B cell (primary cell): ENCODE measurements around the gene SLC6A20. TPM values are rescaled to one million over a fixed set of nuclear protein-coding genes. Genes with fewer than 3 reads are reported as not detected.

Experiments
- ATAC-seq: fragments of 200-7000 bp; cut with Tn5 transposase; one replicate; pipeline ENCODE4 v1.10.0; 2021; ENCODE audit warnings: low read depth, mild to moderate bottlenecking, moderate number of reproducible peaks, moderate library complexity
- CTCF ChIA-PET: fragments of 350-600 bp; sonication (Branson Sonifier 250); formaldehyde crosslinking; loops from one replicate; lab custom pipeline; 2021; ENCODE audit warnings: antibody characterized with exemption, inconsistent platforms; lab: Charles Lee
- POLR2A ChIA-PET: fragments of 350-600 bp; sonication (Branson Sonifier 250); formaldehyde crosslinking; loops from one replicate; lab custom pipeline; 2021; ENCODE audit warnings: antibody characterized with exemption; lab: Charles Lee
- DNase-seq: peaks from one replicate; pipeline ENCODE4 v3.0.0; 2013
- H2AFZ ChIP-seq: 2 replicates; pipeline ENCODE4 v1.6.1; 2012; ENCODE audit warnings: mild to moderate bottlenecking, low read depth, low read length; ENCODE audit not compliant: insufficient read depth, poor library complexity, severe bottlenecking
- H3K27ac ChIP-seq, 2 donors: 1 replicate in 1 of 2; 2 replicates in 1 of 2; pipeline ENCODE4 v1.5.1; 2012 to 2013; ENCODE audit warnings: low read length in 2 of 2, mild to moderate bottlenecking in 2 of 2, moderate library complexity in 1 of 2
- H3K27me3 ChIP-seq, 4 experiments: fragments of 200-600 bp in 1 of 4; sonication (generic) in 1 of 4; replicated peaks in 1 of 4; 1 replicate in 2 of 4; 2 replicates in 2 of 4; pipeline versions ENCODE4 v1.6.1 to v1.7.0; 2013 to 2016; ENCODE audit warnings: low read length in 3 of 4, mild to moderate bottlenecking in 2 of 4, mixed read lengths in 1 of 4, moderate library complexity in 1 of 4; ENCODE audit not compliant: insufficient read depth in 4 of 4, control insufficient read depth in 3 of 4; ENCODE audit errors: control extremely low read depth in 1 of 4
- H3K36me3 ChIP-seq, 2 experiments: replicated peaks in 1 of 2; 1 replicate in 1 of 2; 2 replicates in 1 of 2; pipeline versions ENCODE4 v1.6.1 to v1.7.1; 2013; ENCODE audit warnings: low read length in 1 of 2; ENCODE audit not compliant: insufficient read depth in 2 of 2, control insufficient read depth in 1 of 2; ENCODE audit errors: control extremely low read depth in 1 of 2, extremely low read depth in 1 of 2
- H3K4me1 ChIP-seq, 2 donors: fragments of 200-600 bp in 1 of 2; sonication (generic) in 1 of 2; 1 replicate in 1 of 2; 2 replicates in 1 of 2; pipeline versions ENCODE4 v1.5.1 to v1.6.1; 2013 to 2017; ENCODE audit warnings: low read length in 2 of 2; ENCODE audit not compliant: control insufficient read depth in 2 of 2, insufficient read depth in 2 of 2
- H3K4me2 ChIP-seq: replicated peaks from 2 replicates; pipeline ENCODE3; 2012; ENCODE audit warnings: mild to moderate bottlenecking, low read depth, low read length; ENCODE audit not compliant: poor library complexity, severe bottlenecking
- H3K4me3 ChIP-seq, 5 experiments: fragments of 200-600 bp in 1 of 5; sonication (generic) in 1 of 5; 1 replicate in 3 of 5; 2 replicates in 2 of 5; pipeline versions ENCODE4 v1.5.1 to v1.7.0; 2011 to 2016; ENCODE audit warnings: low read length in 4 of 5, mild to moderate bottlenecking in 4 of 5, low read depth in 2 of 5, control low read depth in 1 of 5, moderate library complexity in 1 of 5; ENCODE audit not compliant: insufficient read depth in 1 of 5; ENCODE audit errors: control extremely low read depth in 1 of 5, extremely low read depth in 1 of 5
- H3K79me2 ChIP-seq: fragments of 200-600 bp; sonication (generic); one replicate; pipeline ENCODE4 v1.6.0; 2016; ENCODE audit warnings: low read length; ENCODE audit not compliant: control insufficient read depth, insufficient read depth
- H3K9ac ChIP-seq: fragments of 200-600 bp; sonication (generic); 2 replicates; pipeline ENCODE4 v1.6.1; 2017; ENCODE audit warnings: mild to moderate bottlenecking, low read length, moderate library complexity
- H3K9me3 ChIP-seq, 3 donors: one replicate each; pipeline versions ENCODE4 v1.6.1 to v1.7.1; 2013; ENCODE audit warnings: low read length in 2 of 3; ENCODE audit not compliant: control insufficient read depth in 2 of 3, insufficient read depth in 1 of 3; ENCODE audit errors: control extremely low read depth in 1 of 3
- H4K20me1 ChIP-seq: 2 replicates; pipeline ENCODE4 v1.6.0; 2012; ENCODE audit warnings: mild to moderate bottlenecking, low read length; ENCODE audit not compliant: insufficient read depth, control insufficient read depth, poor library complexity, severe bottlenecking
- H3K27ac Mint-ChIP-seq: one replicate; pipeline ENCODE4 v1.8.0; 2021; ENCODE audit warnings: mixed read lengths
- H3K27me3 Mint-ChIP-seq: one replicate; pipeline ENCODE4 v1.8.0; 2021; ENCODE audit warnings: mixed read lengths
- H3K4me1 Mint-ChIP-seq: one replicate; pipeline ENCODE4 v1.8.0; 2021; ENCODE audit warnings: mixed read lengths
- H3K4me3 Mint-ChIP-seq: one replicate; pipeline ENCODE4 v1.8.0; 2021; ENCODE audit warnings: mixed read lengths
- H3K9me3 Mint-ChIP-seq: one replicate; pipeline ENCODE4 v1.8.0; 2022; ENCODE audit warnings: mixed read lengths; ENCODE audit not compliant: insufficient read depth
- EZH2 ChIP-seq: IDR thresholded peaks from 2 replicates; pipeline ENCODE4 v1.6.1; 2012; ENCODE audit warnings: borderline replicate concordance, low read depth, mild to moderate bottlenecking, moderate library complexity, low read length; ENCODE audit not compliant: insufficient read depth, poor library complexity, severe bottlenecking
- WGBS: methylation state at CpG from one replicate; pipeline ENCODE4 v1.1.5; 2013; ENCODE audit warnings: missing lambda C conversion rate; ENCODE audit not compliant: insufficient coverage; 5-methylcytosine and 5-hydroxymethylcytosine counted together
- intact Hi-C: fragments of 100-400 bp; cut with micrococcal nuclease; formaldehyde crosslinking; loops from one replicate; pipeline ENCODE4 v1.10.0; 2022
- polyA plus RNA-seq: library from polyadenylated mRNA; depleted of rRNA; stranded (reverse); fragments of >200 nt; gene quantifications from 2 replicates; pipeline ENCODE4 v1.2.3, GENCODE V29; 2012
- total RNA-seq, 2 donors: library from RNA; stranded (reverse); fragments of 120-200 nt in 1 of 2; gene quantifications; 1 replicate in 1 of 2; 2 replicates in 1 of 2; pipeline versions ENCODE4 v1.2.3 to v1.2.4, GENCODE V29; 2013 to 2022
- TF ChIP-seq, protein P1 (sequence below): fragments of 200-600 bp; IDR thresholded peaks from one replicate; pipeline ENCODE4 v1.8.0; 2022; ENCODE audit warnings: antibody characterized with exemption, mild to moderate bottlenecking

Gene SLC6A20
- total and polyA plus RNA-seq, 2 donors (not counting 1 experiment from before 2014, with no cell fraction given): 0.32 TPM; not detected in 1

DNA sequence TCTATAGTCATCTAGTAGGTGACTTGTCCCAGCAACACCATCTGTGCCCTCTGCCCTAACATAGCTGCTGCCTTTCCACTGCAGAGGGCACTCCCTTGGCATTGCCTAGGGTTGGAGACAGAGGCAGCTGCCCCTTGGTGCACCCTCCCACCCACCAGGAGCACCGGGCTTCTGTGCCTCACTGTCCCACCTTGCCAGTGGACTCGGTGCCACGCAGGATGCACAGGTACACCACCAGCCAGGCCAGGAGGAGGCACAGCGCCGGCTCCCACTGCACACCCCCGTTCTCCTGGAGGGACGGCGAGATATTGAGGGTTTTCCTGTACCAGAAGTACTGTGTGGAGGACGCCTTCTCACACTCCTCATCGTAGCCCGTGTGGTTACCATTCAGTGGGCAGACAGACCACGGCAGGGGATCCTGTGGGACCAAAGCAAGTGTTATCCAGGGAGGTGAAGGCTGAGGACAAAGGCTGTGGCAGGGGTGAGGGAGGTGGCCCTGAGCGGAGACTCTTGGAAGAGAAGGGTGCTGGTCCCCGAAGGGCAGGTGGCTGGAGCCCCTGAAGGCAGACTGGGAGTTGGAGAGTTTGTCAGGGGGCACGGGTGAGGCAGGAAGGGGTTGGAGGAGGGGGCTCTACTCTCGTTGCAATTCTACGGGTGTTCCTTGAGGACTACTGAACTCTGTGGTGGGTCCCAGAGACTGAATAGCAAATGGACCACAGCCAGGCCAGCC lies 20.6 kb downstream of the SLC6A20 start:
- H3K9me3 ChIP-seq: no peaks in the 10 kb centered on the region
- POLR2A ChIA-PET: no interaction called here
- intact Hi-C loops: no loop called here
- no peaks in the 10 kb centered on the region for H3K4me1 ChIP-seq
- 94% methylated on average over 17 of the region's 17 CpGs for WGBS
- Mint-ChIP-seq H3K27me3 (peaks cover 9% of the 10 kb centered on the region), H3K9me3 (no peaks in the 10 kb centered on the region), H3K4me3 (no peak overlapping the region), H3K4me1 (no peaks in the 10 kb centered on the region), H3K27ac (no peak overlapping the region)
- TF ChIP-seq, protein P1, sequence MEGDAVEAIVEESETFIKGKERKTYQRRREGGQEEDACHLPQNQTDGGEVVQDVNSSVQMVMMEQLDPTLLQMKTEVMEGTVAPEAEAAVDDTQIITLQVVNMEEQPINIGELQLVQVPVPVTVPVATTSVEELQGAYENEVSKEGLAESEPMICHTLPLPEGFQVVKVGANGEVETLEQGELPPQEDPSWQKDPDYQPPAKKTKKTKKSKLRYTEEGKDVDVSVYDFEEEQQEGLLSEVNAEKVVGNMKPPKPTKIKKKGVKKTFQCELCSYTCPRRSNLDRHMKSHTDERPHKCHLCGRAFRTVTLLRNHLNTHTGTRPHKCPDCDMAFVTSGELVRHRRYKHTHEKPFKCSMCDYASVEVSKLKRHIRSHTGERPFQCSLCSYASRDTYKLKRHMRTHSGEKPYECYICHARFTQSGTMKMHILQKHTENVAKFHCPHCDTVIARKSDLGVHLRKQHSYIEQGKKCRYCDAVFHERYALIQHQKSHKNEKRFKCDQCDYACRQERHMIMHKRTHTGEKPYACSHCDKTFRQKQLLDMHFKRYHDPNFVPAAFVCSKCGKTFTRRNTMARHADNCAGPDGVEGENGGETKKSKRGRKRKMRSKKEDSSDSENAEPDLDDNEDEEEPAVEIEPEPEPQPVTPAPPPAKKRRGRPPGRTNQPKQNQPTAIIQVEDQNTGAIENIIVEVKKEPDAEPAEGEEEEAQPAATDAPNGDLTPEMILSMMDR: no peak
- no peak for TF ChIP-seq EZH2
- peaks cover 0 to 5% (median 0%) of the 10 kb centered on the region in 4 experiments for H3K27me3 ChIP-seq
- no peak for ATAC-seq
- H3K27ac ChIP-seq: no peak overlapping the region
- H3K36me3 ChIP-seq: no peaks in the 10 kb centered on the region
- H2AFZ ChIP-seq: no peak overlapping the region
- H4K20me1 ChIP-seq: no peaks in the 10 kb centered on the region
- H3K79me2 ChIP-seq: no peaks in the 10 kb centered on the region
- H3K4me2 ChIP-seq: no peak overlapping the region
- H3K4me3 ChIP-seq: no peak overlapping the region
- DNase-seq: no peak
- CTCF ChIA-PET: no interaction called here
- no peak overlapping the region for H3K9ac ChIP-seq

DNA sequence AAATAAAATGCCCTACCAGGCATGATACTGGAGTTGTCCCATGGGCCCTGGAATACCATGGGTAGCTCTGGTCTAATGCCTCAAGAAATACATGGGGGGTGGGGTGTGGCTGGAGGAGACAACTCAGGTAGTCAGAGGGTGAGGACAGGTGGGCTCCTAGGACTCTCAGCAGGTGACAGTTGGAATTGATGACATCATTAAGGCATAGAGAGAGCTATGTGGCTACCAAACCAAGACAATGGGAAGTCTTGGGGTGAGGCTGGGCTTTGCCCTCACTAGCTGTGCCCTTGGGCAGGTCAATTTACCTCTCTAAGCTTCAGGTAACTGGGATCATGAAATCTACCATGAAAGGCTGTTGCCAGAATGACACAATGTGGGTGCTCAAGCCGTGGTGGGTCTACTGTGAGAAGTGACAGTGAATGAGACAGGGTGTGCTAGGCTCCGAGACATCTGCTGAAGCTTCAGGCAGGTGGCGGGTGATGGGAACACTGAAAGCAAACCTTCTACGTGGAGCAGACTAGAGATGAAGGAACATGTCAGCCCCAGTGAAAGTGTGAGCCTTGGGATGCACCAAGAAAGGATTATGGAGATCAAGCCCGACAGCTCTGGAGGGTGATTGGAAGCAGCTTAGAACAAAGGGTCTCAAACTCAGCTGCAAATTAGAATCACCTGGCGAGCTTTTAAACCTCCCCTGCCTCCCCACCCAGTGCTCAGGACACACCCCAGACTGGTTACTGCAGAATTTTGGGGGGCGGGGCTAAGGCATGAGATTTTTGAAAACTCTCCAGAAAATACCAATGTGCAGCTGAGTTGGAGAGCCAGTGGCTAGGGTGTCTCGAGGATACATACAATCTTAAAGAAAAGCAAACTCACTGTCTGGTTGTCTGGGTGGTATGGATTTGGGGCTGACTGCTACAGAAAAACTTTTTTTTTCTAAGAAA lies 21.5 kb downstream of the SLC6A20 start:
- 87% methylated on average over 3 of the region's 8 CpGs for WGBS
- CTCF ChIA-PET: no interaction called here
- POLR2A ChIA-PET: no interaction called here
- peaks cover 13% of the 10 kb centered on the region for H3K27me3 Mint-ChIP-seq
- no peak overlapping the region for H3K4me3 ChIP-seq
- H3K4me2 ChIP-seq: no peak overlapping the region
- no peak for TF ChIP-seq EZH2
- TF ChIP-seq, protein P1: no peak
- no peak for DNase-seq
- no peak for ATAC-seq
- no peaks in the 10 kb centered on the region for H3K79me2 ChIP-seq
- H3K4me1 ChIP-seq: no peaks in the 10 kb centered on the region
- intact Hi-C loops: no loop called here
- no peaks in the 10 kb centered on the region for H3K9me3 ChIP-seq
- H3K4me3 Mint-ChIP-seq: no peak overlapping the region
- H4K20me1 ChIP-seq: no peaks in the 10 kb centered on the region
- H3K27ac ChIP-seq: no peak overlapping the region
- H2AFZ ChIP-seq: no peak overlapping the region
- H3K9me3 Mint-ChIP-seq: no peaks in the 10 kb centered on the region
- no peak overlapping the region for H3K27ac Mint-ChIP-seq
- H3K9ac ChIP-seq: no peak overlapping the region
- no peaks in the 10 kb centered on the region for H3K36me3 ChIP-seq
- no peaks in the 10 kb centered on the region for H3K4me1 Mint-ChIP-seq
- peaks cover 0 to 6% (median 0%) of the 10 kb centered on the region in 4 experiments for H3K27me3 ChIP-seq
